Mucosa of gallbladder (tissue), 1 donor: Measurements from ENCODE around the gene ADRA2B. TPM values are rescaled to one million over a fixed set of nuclear protein-coding genes. Genes with fewer than 3 reads are reported as not detected.
A peak's percentile ranks its signal among the peaks of the same experiment; 100 is the strongest.
"Not testable (repeated sequence)": the region's sequence is repeated elsewhere in the genome, so short reads cannot be mapped to it uniquely, and the experiment has no call there.

ENCODE experiments used
- DNase-seq: peaks from one replicate; pipeline ENCODE4 v3.0.0-alpha.2; 2020; ENCODE audit warnings: low spot score
- total RNA-seq: library from RNA; stranded (reverse); gene quantifications from one replicate; pipeline ENCODE4 v1.2.1, GENCODE V29; 2021
- donor health status: DM: no; HTN: no; CAD: no.

ADRA2B gene
- total RNA-seq, 1 donor from 2014 or later, result 0.95 TPM

- no peak for DNase-seq
These were observed 34.6 kb upstream of the ADRA2B start for GRCh38 chr2:96150791-96151594.

- DNase-seq, result no peak
These were observed 33.8 kb upstream of the ADRA2B start for GRCh38 chr2:96150007-96150640.

DNA sequence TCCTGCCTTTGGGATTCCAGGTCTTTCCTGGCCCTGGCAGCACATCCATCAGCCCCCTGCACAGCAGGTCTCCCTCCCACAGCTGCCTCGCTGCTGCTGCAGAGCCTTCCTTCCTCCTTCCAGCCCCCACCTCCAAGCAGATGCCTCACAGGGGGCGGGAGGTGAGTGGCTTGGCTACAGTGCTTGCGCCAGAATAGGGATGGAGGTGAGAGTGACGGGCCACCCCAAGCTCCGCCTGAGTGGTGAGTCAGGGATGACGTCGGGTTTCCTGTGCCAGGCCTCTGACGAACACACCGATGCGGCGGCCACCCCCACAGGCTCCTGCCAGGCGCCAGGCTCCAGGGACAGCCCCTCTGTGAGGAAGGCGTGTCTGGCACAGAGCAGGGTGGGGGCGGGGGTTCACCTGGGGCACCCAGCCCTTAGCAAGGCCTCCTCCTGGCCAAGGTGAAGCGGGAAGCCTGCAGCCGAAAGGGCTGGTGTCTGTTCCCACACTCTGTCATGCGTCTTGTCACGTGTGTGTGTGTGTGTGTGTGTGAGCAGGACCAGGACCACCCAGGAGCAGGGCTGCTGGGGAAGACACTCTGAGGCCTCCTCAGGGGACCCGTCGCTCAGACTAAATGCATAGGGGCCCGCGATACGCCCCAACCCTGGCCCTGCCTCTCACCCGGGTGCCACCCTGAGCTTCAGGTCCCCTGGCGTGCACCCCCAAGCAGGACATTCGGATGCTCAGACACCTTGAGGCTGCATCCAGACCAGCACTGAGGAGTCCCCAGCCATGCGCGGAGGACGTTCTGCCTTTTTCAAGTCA lies 32.2 kb upstream of the ADRA2B start:
- peak; percentile 86 for DNase-seq

DNA sequence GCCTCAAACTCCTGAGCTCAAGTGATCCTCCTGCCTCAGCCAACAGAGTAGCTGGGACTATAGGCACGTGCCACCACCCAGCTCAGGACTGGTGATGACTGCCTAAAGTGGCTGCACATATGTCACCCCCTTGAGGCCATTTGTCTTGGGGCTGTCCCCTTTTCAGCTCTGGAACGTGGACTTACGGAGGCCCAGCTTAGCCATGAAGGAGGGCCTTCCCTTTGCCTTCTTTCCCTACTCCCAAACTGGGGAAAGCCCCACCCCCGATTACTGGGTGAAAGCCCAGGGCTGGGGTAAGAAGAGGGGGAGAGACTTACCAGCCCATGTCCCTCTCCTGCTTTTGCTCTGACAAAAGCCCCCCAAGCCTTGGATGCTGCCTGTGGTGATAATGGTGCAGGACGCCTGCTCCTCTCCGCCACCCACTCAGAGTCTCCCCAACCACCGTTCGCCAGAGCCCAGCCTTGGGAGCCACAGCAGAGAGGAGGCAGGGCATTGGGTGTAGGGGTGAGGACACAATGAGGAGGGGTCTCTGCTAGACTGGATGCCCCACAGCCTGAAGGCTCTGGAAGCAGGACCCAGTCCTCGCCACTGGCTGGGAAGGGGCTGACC lies 31.3 kb upstream of the ADRA2B start:
- DNase-seq, result no peak

- DNase-seq, result no peak
These were observed 30.7 kb upstream of the ADRA2B start for GRCh38 chr2:96146881-96147592.

DNA sequence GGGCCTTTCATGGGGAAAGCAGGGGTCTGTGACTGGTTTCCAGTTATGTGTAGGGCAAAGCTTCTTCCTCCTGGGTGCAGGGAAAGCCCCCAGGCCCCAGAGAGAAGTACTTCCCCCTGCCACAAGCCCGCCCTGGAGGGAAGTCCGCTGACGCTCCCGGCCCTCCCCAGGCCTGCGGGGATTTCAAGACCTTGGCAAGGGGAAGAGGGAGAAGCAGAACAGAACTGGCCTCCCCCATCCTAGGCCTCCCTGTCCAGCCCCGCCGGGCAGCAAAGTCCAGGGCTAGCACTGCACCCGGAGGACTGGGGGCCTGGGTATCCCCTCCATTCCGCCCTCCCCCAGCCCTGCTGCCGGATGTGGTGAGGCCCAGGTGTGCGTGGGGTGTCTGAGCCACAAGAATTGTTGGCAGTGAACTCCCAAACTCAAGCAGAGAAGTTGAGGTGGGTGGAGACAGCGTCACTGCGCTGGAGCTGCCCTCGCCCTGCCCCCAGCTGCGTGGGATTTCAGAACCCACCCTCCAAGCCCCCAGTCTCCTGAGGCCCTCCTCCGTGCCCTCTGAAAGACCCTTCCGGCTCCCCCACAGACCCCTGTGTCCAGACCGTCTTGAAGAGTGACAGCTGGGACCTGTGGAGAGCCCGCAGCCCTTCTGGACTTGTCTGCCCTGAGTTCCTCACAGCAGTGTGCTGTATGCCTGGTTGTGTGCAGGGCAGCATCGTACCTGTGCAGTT lies 29.9 kb upstream of the ADRA2B start:
- peak; percentile 48 for DNase-seq

DNA sequence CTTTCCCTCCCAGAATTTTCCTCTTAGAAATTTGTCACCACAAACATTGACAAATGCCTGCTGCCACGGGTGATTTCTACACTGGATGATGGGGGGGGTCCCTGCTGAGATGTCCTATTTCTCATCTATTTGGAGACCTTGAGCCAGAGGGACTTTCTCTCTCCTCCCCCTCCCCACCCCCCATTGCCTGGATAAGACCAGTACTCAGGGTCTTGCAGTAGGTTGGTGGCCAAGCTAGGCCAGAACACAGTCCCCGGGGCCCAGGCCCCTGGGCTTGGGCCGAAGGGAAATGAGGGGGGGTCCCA lies 29.4 kb upstream of the ADRA2B start:
- no peak for DNase-seq

GRCh38 chr2:96145036-96145847 lies 28.9 kb upstream of the ADRA2B start, which contains the start of gene DUSP2:
Gene DUSP2 (minus strand): TSS chr2:96145440. CDS start chr2:96145354, 86 bp downstream.
- peak; percentile 70 for DNase-seq

- DNase-seq, result no peak
These were observed 28.2 kb upstream of the ADRA2B start for GRCh38 chr2:96144481-96145035.

- DNase-seq, result no peak
These were observed 27.6 kb upstream of the ADRA2B start for GRCh38 chr2:96143848-96144480.

GRCh38 chr2:96143231-96143847 lies 27.0 kb upstream of the ADRA2B start:
- DNase-seq, result no peak

- DNase-seq, result no peak
These were observed 26.1 kb upstream of the ADRA2B start for GRCh38 chr2:96142217-96143113.

DNA sequence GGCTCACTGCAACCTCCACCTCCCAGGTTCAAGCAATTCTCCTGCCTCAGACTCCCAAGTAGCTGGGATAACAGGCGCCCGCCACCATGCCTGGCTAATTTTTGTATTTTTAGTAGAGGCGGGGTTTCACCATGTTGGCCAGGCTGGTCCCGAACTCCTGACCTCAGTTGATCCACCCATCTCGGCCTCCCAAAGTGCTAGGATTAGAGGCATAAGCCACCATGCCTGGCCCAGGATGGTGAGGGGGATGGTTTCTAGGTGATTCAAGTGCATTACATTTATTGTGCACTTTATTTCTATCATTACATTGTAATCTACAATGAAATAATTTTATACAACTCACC lies 25.2 kb upstream of the ADRA2B start:
- DNase-seq, result not testable (repeated sequence)

GRCh38 chr2:96140941-96141623 lies 24.7 kb upstream of the ADRA2B start:
- DNase-seq, result no peak

GRCh38 chr2:96139181-96139758 lies 22.9 kb upstream of the ADRA2B start:
- DNase-seq, result no peak
